Endothelial cell of umbilical vein (primary cell): ENCODE results near the gene PTPRO. TPM values are rescaled to one million over a fixed set of nuclear protein-coding genes. Genes with fewer than 3 reads are reported as not detected.

Experiments
- BruUV-seq: library from RNA; stranded (reverse); fragments of 400-500 nt; replicated peaks from 2 replicates; lab custom pipeline; 2021; lab: Mats Ljungman, UMichigan
- CTCF ChIA-PET: fragments of 300-600, 350-600 bp; sonication (Branson Sonifier 250); formaldehyde crosslinking; loops from one replicate; lab custom pipeline; 2021; ENCODE audit warnings: antibody characterized with exemption, inconsistent platforms; lab: Charles Lee
- POLR2A ChIA-PET: fragments of 300-600, 350-600 bp; sonication (Branson Sonifier 250); formaldehyde crosslinking; loops from one replicate; lab custom pipeline; 2021; ENCODE audit warnings: antibody characterized with exemption, inconsistent platforms; lab: Charles Lee
- DNase-seq: peaks from one replicate; pipeline ENCODE4 v3.0.0-alpha.2; 2011; ENCODE audit warnings: low read depth, low spot score
- FAIRE-seq: peaks from 2 replicates; lab custom pipeline; 2011; peaks lifted over from hg19 to GRCh38; lab: Jason Lieb, UNC
- H2AFZ ChIP-seq: 2 replicates; pipeline ENCODE4 v1.6.0; 2012; ENCODE audit warnings: low read depth, low read length, control low read depth, inconsistent platforms
- H3K27ac ChIP-seq: 2 replicates; pipeline ENCODE4 v1.5.1; 2011; ENCODE audit warnings: low read depth, mild to moderate bottlenecking, control low read depth, low read length, moderate library complexity; ENCODE audit not compliant: insufficient read depth
- H3K27me3 ChIP-seq, 2 experiments: 2 replicates each; pipeline versions ENCODE4 v1.6.0 to v1.6.1; 2011; ENCODE audit warnings: low read length in 2 of 2, mixed read lengths in 1 of 2; ENCODE audit not compliant: control insufficient read depth in 2 of 2, insufficient read depth in 2 of 2
- H3K36me3 ChIP-seq, 2 experiments: 2 replicates in 1 of 2; 3 replicates in 1 of 2; pipeline ENCODE4 v1.5.1; 2011; ENCODE audit warnings: low read length in 2 of 2, mild to moderate bottlenecking in 1 of 2, moderate library complexity in 1 of 2; ENCODE audit not compliant: control insufficient read depth in 2 of 2, insufficient read depth in 2 of 2; ENCODE audit errors: extremely low read depth in 1 of 2
- H3K4me1 ChIP-seq: 3 replicates; pipeline ENCODE4 v1.5.1; 2011; ENCODE audit warnings: mild to moderate bottlenecking, low read length; ENCODE audit not compliant: control insufficient read depth, insufficient read depth; ENCODE audit errors: extremely low read depth
- H3K4me2 ChIP-seq: 2 replicates; pipeline ENCODE4 v1.6.1; 2011; ENCODE audit warnings: low read length, control low read depth, mixed read lengths; ENCODE audit not compliant: insufficient read depth
- H3K4me3 ChIP-seq, 3 experiments: fragments of 200-600 bp in 1 of 3; sonication (generic), shearing (Covaris generic) in 1 of 3; replicated peaks in 1 of 3; 2 replicates each; pipeline ENCODE4 v1.5.1; 2011 to 2016; ENCODE audit warnings: control low read depth in 3 of 3, low read length in 3 of 3, mild to moderate bottlenecking in 2 of 3, inconsistent platforms in 1 of 3, low read depth in 1 of 3, moderate library complexity in 1 of 3; ENCODE audit not compliant: insufficient read depth in 1 of 3
- H3K79me2 ChIP-seq: 2 replicates; pipeline ENCODE4 v1.6.0; 2012; ENCODE audit warnings: low read length, inconsistent platforms; ENCODE audit not compliant: control insufficient read depth, insufficient read depth
- H3K9ac ChIP-seq: replicated peaks from 2 replicates; pipeline ENCODE3; 2011; ENCODE audit warnings: low read length, control low read depth; ENCODE audit not compliant: insufficient read depth; ENCODE audit errors: extremely low read depth
- H3K9me1 ChIP-seq: replicated peaks from 3 replicates; pipeline ENCODE4 v1.6.0; 2011; ENCODE audit warnings: mild to moderate bottlenecking, low read length; ENCODE audit not compliant: control insufficient read depth, insufficient read depth; ENCODE audit errors: extremely low read depth
- H3K9me3 ChIP-seq: replicated peaks from 2 replicates; pipeline ENCODE4 v1.5.1; 2012; ENCODE audit warnings: low read length, inconsistent platforms; ENCODE audit not compliant: control insufficient read depth, insufficient read depth
- H4K20me1 ChIP-seq: replicated peaks from 2 replicates; pipeline ENCODE3; 2011; ENCODE audit warnings: mild to moderate bottlenecking, low read length; ENCODE audit not compliant: control insufficient read depth, insufficient read depth; ENCODE audit errors: extremely low read depth
- EZH2 ChIP-seq: IDR thresholded peaks from 2 replicates; pipeline ENCODE4 v1.6.1; 2012; ENCODE audit warnings: borderline replicate concordance, low read depth, mild to moderate bottlenecking, moderate library complexity, low read length, inconsistent platforms; ENCODE audit not compliant: severe bottlenecking
- FOS ChIP-seq: IDR thresholded peaks from 2 replicates; pipeline ENCODE4 v1.6.1; 2011; ENCODE audit warnings: mild to moderate bottlenecking, low read length, moderate library complexity, borderline replicate concordance; ENCODE audit not compliant: insufficient read depth
- GATA2 ChIP-seq: IDR thresholded peaks from 2 replicates; pipeline ENCODE4 v1.7.0; 2011; ENCODE audit warnings: low read depth, mild to moderate bottlenecking, moderate library complexity, mixed read lengths, low read length; ENCODE audit not compliant: insufficient read length, insufficient read depth
- JUN ChIP-seq: IDR thresholded peaks from 2 replicates; pipeline ENCODE4 v1.6.1; 2011; ENCODE audit warnings: borderline replicate concordance, low read depth; ENCODE audit not compliant: insufficient read length, insufficient read depth
- MYC ChIP-seq: IDR thresholded peaks from one replicate; pipeline ENCODE4 v1.6.1; 2011; ENCODE audit warnings: mild to moderate bottlenecking, low read depth, low read length
- POLR2A ChIP-seq: IDR thresholded peaks from 2 replicates; pipeline ENCODE4 v1.6.1; 2012; ENCODE audit warnings: low read depth, mild to moderate bottlenecking, control low read depth, low read length
- POLR2AphosphoS5 ChIP-seq: IDR thresholded peaks from 2 replicates; pipeline ENCODE4 v1.6.1; 2012; ENCODE audit warnings: low read depth, mild to moderate bottlenecking, control low read depth, low read length, moderate library complexity; ENCODE audit not compliant: insufficient read depth
- dilution Hi-C: fragments of 300-500 bp; cut with MboI; formaldehyde crosslinking; loops from one replicate; pipeline ENCODE4 v1.15.0; 2019; ENCODE audit warnings: low sequenced_read_pairs; ENCODE audit not compliant: extremely low pct_ligation_motif_present
- intact Hi-C: fragments of 100-400 bp; cut with micrococcal nuclease; formaldehyde crosslinking; loops from one replicate; pipeline ENCODE4 v1.10.0; 2022
- polyA plus RNA-seq, 4 experiments: library from polyadenylated mRNA; depleted of rRNA in 3 of 4; stranded (reverse) in 3 of 4; unstranded in 1 of 4; fragments of >200 nt; gene quantifications; 2 replicates each; pipeline versions ENCODE4 v1.2.1 to v1.2.3, GENCODE V29; 2011 to 2012; ENCODE audit warnings: missing spikeins in 1 of 4
- total RNA-seq: library from RNA; stranded (reverse); gene quantifications from 2 replicates; pipeline ENCODE4 v1.2.3, GENCODE V29; 2021
- TF ChIP-seq, protein P1 (sequence below), 2 donors: IDR thresholded peaks; 1 replicate in 1 of 2; 2 replicates in 1 of 2; pipeline ENCODE4 v1.5.1; 2011; ENCODE audit warnings: low read length in 2 of 2, mild to moderate bottlenecking in 2 of 2, moderate library complexity in 2 of 2, control low read depth in 1 of 2, inconsistent platforms in 1 of 2, low read depth in 1 of 2; ENCODE audit not compliant: insufficient read depth in 1 of 2; ENCODE audit errors: extremely low read depth in 1 of 2
- TF ChIP-seq, protein P2 (sequence below): IDR thresholded peaks from 2 replicates; pipeline ENCODE4 v1.6.1; 2011; ENCODE audit not compliant: insufficient read depth, insufficient read length

Gene PTPRO
- total and polyA plus RNA-seq, 2 donors (not counting 3 experiments of a cell fraction or from before 2014, with no cell fraction given): not detected

DNA sequence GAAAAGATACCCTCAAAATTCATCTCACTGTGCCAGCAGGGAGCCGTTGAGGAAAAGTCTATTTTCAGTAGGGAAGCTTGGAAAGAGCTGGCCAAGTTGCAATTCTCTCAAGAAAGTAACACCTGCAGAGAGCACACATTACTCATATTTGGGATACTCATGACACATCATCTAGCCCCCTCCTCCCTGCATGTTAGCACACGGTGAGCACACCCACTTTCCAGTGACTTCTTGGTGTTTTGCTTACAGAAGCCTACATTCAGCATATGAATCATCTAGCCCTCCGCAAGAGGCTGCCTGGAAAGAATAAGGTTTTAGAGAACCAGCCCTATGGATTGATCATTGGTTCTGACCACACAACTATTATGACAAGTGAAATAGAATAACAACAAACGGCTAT lies 124.5 kb downstream of the PTPRO start:
- Histone ChIP-seq H3K4me1 (no peaks in the 10 kb centered on the region), H3K27ac (no peak overlapping the region), H2AFZ (no peak overlapping the region), H3K79me2 (no peaks in the 10 kb centered on the region), H3K9me3 (no peaks in the 10 kb centered on the region), H3K9ac (no peak overlapping the region), H3K36me3 (no peaks in the 10 kb centered on the region), H4K20me1 (no peaks in the 10 kb centered on the region), H3K9me1 (no peaks in the 10 kb centered on the region), H3K4me2 (no peak overlapping the region), H3K4me3 (no peak overlapping the region), H3K27me3 (no peaks in the 10 kb centered on the region)
- ChIA-PET POLR2A (no interaction called here), CTCF (no interaction called here)
- DNase-seq: no peak
- BruUV-seq: no TSS peak
- TF ChIP-seq, protein P1, sequence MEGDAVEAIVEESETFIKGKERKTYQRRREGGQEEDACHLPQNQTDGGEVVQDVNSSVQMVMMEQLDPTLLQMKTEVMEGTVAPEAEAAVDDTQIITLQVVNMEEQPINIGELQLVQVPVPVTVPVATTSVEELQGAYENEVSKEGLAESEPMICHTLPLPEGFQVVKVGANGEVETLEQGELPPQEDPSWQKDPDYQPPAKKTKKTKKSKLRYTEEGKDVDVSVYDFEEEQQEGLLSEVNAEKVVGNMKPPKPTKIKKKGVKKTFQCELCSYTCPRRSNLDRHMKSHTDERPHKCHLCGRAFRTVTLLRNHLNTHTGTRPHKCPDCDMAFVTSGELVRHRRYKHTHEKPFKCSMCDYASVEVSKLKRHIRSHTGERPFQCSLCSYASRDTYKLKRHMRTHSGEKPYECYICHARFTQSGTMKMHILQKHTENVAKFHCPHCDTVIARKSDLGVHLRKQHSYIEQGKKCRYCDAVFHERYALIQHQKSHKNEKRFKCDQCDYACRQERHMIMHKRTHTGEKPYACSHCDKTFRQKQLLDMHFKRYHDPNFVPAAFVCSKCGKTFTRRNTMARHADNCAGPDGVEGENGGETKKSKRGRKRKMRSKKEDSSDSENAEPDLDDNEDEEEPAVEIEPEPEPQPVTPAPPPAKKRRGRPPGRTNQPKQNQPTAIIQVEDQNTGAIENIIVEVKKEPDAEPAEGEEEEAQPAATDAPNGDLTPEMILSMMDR (IDR thresholded peaks at IDR 0.05; ENCODE audit: extremely low read depth in 1 of 2, insufficient read depth in 1 of 2, low read depth in 1 of 2, low read length in 2 of 2): no peak
- TF ChIP-seq GATA2 (no peak), EZH2 (no peak)
- TF ChIP-seq, protein P2, sequence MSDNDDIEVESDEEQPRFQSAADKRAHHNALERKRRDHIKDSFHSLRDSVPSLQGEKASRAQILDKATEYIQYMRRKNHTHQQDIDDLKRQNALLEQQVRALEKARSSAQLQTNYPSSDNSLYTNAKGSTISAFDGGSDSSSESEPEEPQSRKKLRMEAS: no peak
- intact Hi-C loops: no loop called here
- FAIRE-seq: no peak
- dilution Hi-C loops: no loop called here

GRCh38 chr12:15453613-15454012 lies 131.3 kb downstream of the PTPRO start:
- FAIRE-seq (no peak), DNase-seq (no peak)
- TF ChIP-seq POLR2A (no peak), MYC (no peak), EZH2 (no peak), GATA2 (no peak), JUN (no peak), POLR2AphosphoS5 (no peak), FOS (no peak)
- TF ChIP-seq, protein P1 (IDR thresholded peaks at IDR 0.05; ENCODE audit: extremely low read depth in 1 of 2, insufficient read depth in 1 of 2, low read depth in 1 of 2, low read length in 2 of 2): no peak
- TF ChIP-seq, protein P2: no peak
- intact Hi-C loops (no loop called here), dilution Hi-C loops (no loop called here)
- CTCF ChIA-PET: no interaction called here
- no peak overlapping the region for H2AFZ ChIP-seq
- no peak overlapping the region for H3K4me2 ChIP-seq
- H3K36me3 ChIP-seq: no peaks in the 10 kb centered on the region
- H3K79me2 ChIP-seq: no peaks in the 10 kb centered on the region
- H3K27ac ChIP-seq: no peak overlapping the region
- no peaks in the 10 kb centered on the region for H3K4me1 ChIP-seq
- no peak overlapping the region for H3K9ac ChIP-seq
- BruUV-seq: no TSS peak
- no peaks in the 10 kb centered on the region for H3K27me3 ChIP-seq
- no peak overlapping the region for H3K4me3 ChIP-seq
- no peaks in the 10 kb centered on the region for H4K20me1 ChIP-seq
- H3K9me3 ChIP-seq: no peaks in the 10 kb centered on the region
- POLR2A ChIA-PET: no interaction called here
- H3K9me1 ChIP-seq: no peaks in the 10 kb centered on the region
